WERI-Rb-1 (cell line): Measurements from ENCODE around the gene B4GALNT3.

ENCODE experiments used
- DNase-seq: peaks from one replicate; pipeline ENCODE4 v3.0.0-alpha.2; 2020
- H3K27ac ChIP-seq: fragments of 250-450 bp; sonication (Bioruptor Pico); 2 replicates; pipeline ENCODE4 v1.5.1; 2020; ENCODE audit warnings: mild to moderate bottlenecking, moderate library complexity
- H3K27me3 ChIP-seq: fragments of 250-450 bp; sonication (Bioruptor Pico); 2 replicates; pipeline ENCODE4 v1.5.1; 2021; ENCODE audit warnings: mild to moderate bottlenecking, low read depth, moderate library complexity; ENCODE audit not compliant: insufficient read depth, severe bottlenecking
- H3K36me3 ChIP-seq: fragments of 250-450 bp; sonication (Bioruptor Pico); 2 replicates; pipeline ENCODE4 v1.5.1; 2020; ENCODE audit warnings: mild to moderate bottlenecking, moderate library complexity
- H3K4me3 ChIP-seq: 2 replicates; pipeline ENCODE4 v1.5.1; 2011; ENCODE audit warnings: low read depth, mild to moderate bottlenecking, control low read depth, low read length
- H3K9me3 ChIP-seq: fragments of 250-450 bp; sonication (Bioruptor Pico); 2 replicates; pipeline ENCODE4 v1.5.1; 2021; ENCODE audit warnings: mild to moderate bottlenecking, moderate library complexity; ENCODE audit not compliant: severe bottlenecking
- CTCF ChIP-seq: IDR thresholded peaks from 2 replicates; pipeline ENCODE4 v1.5.1; 2011; ENCODE audit warnings: low read depth, mild to moderate bottlenecking, control low read depth, inconsistent platforms, low read length

Gene B4GALNT3

GRCh38 chr12:580813-581212 is 121.1 kb downstream of the B4GALNT3 start:
- Histone ChIP-seq H3K36me3 (no peaks in the 10 kb centered on the region), H3K9me3 (no peaks in the 10 kb centered on the region), H3K4me3 (no peak overlapping the region), H3K27ac (no peak overlapping the region), H3K27me3 (no peaks in the 10 kb centered on the region)
- TF ChIP-seq CTCF = no peak
- DNase-seq = no peak

GRCh38 chr12:581321-581720 is 121.6 kb downstream of the B4GALNT3 start:
- no peak overlapping the region for H3K27ac ChIP-seq
- DNase-seq = no peak
- no peaks in the 10 kb centered on the region for H3K9me3 ChIP-seq
- H3K36me3 ChIP-seq = no peaks in the 10 kb centered on the region
- H3K27me3 ChIP-seq = no peaks in the 10 kb centered on the region
- no peak overlapping the region for H3K4me3 ChIP-seq
- no peak for TF ChIP-seq CTCF

- Histone ChIP-seq H3K4me3 (no peak overlapping the region), H3K27ac (no peak overlapping the region), H3K9me3 (no peaks in the 10 kb centered on the region), H3K27me3 (no peaks in the 10 kb centered on the region), H3K36me3 (no peaks in the 10 kb centered on the region)
- DNase-seq = no peak
- no peak for TF ChIP-seq CTCF
Measured at GRCh38 chr12:581746-582145, 122.0 kb downstream of the B4GALNT3 start.

- no peak overlapping the region for H3K4me3 ChIP-seq
- no peak overlapping the region for H3K27ac ChIP-seq
- peaks cover under 1% of the 10 kb centered on the region for H3K9me3 ChIP-seq
- no peak for DNase-seq
- H3K27me3 ChIP-seq = no peaks in the 10 kb centered on the region
- H3K36me3 ChIP-seq = no peaks in the 10 kb centered on the region
- TF ChIP-seq CTCF = no peak
Measured at GRCh38 chr12:583251-583869, 123.6 kb downstream of the B4GALNT3 start.

- TF ChIP-seq CTCF = no peak
- no peaks in the 10 kb centered on the region for H3K27me3 ChIP-seq
- H3K9me3 ChIP-seq = peaks cover 2% of the 10 kb centered on the region
- H3K4me3 ChIP-seq = no peak overlapping the region
- H3K36me3 ChIP-seq = no peaks in the 10 kb centered on the region
- no peak overlapping the region for H3K27ac ChIP-seq
- no peak for DNase-seq
Measured at GRCh38 chr12:585062-586061, 125.6 kb downstream of the B4GALNT3 start.
